ENCODE results near the gene KRTAP6-1.

DNA sequence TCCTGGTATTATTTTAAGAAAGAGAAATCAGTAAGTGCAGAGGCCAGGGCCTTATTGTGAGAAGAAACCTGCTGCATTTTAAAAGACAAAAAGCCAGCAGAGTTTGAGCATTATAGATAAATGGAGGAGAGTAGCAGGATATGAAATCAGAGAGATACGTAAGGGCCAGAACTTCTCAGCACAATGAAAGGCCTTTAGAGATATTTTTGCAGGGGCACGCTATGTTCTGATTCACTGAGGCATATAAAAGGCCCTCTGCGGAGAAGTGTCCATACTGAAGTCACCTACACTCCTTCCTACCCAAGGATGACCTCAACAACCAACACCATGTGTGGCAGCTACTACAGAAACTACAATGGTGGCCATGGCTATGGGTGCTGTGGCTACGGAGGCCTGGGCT is 21.6 kb downstream of the KRTAP6-1 start, which contains the start of gene KRTAP6-3:
- TF ChIP-seq, protein P1, sequence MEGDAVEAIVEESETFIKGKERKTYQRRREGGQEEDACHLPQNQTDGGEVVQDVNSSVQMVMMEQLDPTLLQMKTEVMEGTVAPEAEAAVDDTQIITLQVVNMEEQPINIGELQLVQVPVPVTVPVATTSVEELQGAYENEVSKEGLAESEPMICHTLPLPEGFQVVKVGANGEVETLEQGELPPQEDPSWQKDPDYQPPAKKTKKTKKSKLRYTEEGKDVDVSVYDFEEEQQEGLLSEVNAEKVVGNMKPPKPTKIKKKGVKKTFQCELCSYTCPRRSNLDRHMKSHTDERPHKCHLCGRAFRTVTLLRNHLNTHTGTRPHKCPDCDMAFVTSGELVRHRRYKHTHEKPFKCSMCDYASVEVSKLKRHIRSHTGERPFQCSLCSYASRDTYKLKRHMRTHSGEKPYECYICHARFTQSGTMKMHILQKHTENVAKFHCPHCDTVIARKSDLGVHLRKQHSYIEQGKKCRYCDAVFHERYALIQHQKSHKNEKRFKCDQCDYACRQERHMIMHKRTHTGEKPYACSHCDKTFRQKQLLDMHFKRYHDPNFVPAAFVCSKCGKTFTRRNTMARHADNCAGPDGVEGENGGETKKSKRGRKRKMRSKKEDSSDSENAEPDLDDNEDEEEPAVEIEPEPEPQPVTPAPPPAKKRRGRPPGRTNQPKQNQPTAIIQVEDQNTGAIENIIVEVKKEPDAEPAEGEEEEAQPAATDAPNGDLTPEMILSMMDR (conservative IDR thresholded peaks at IDR 0.05; ENCODE audit: low read depth, low read length), result no peak
- no peak for TF ChIP-seq EZH2 (IDR thresholded peaks at IDR 0.05; ENCODE audit: borderline replicate concordance, low read depth, low read length, poor library complexity, severe bottlenecking)
